GM19372 (cell line): Measurements from ENCODE around the gene LLGL2.
"Not testable (repeated sequence)": the region's sequence is repeated elsewhere in the genome, so short reads cannot be mapped to it uniquely, and the experiment has no call there.

Experiments used
- ATAC-seq: cut with Tn5 transposase; IDR thresholded peaks from one replicate; pipeline ENCODE4 v1.9.1; 2021; ENCODE audit warnings: mild to moderate bottlenecking, low read depth, moderate library complexity; ENCODE audit not compliant: unreplicated experiment

LLGL2 gene

GRCh38 chr17:75589012-75589918, 63.8 kb downstream of the LLGL2 start:
- ATAC-seq = peak; percentile 71

- no peak for ATAC-seq
Measured at GRCh38 chr17:75589919-75590303, 64.4 kb downstream of the LLGL2 start.

- no peak for ATAC-seq
Measured at GRCh38 chr17:75590314-75590761, 64.8 kb downstream of the LLGL2 start.

GRCh38 chr17:75590849-75591721, 65.6 kb downstream of the LLGL2 start:
- ATAC-seq = no peak

GRCh38 chr17:75591722-75592302, 66.3 kb downstream of the LLGL2 start:
- no peak for ATAC-seq

- no peak for ATAC-seq
Measured at GRCh38 chr17:75592348-75593020, 67.0 kb downstream of the LLGL2 start.

GRCh38 chr17:75593430-75593829, 67.9 kb downstream of the LLGL2 start:
- not testable (repeated sequence) for ATAC-seq

- ATAC-seq = no peak
Measured at GRCh38 chr17:75594499-75595283, 69.2 kb downstream of the LLGL2 start.

GRCh38 chr17:75595284-75595919, 69.9 kb downstream of the LLGL2 start:
- ATAC-seq = no peak

- ATAC-seq = no peak
Measured at GRCh38 chr17:75595920-75596313, 70.4 kb downstream of the LLGL2 start.

- no peak for ATAC-seq
Measured at GRCh38 chr17:75596320-75597087, 71.0 kb downstream of the LLGL2 start.

GRCh38 chr17:75601057-75601987, 75.8 kb downstream of the LLGL2 start:
- ATAC-seq = no peak

- no peak for ATAC-seq
Measured at GRCh38 chr17:75602644-75603043, 77.1 kb downstream of the LLGL2 start.

- ATAC-seq = no peak
Measured at GRCh38 chr17:75603123-75603522, 77.6 kb downstream of the LLGL2 start.

- no peak for ATAC-seq
Measured at GRCh38 chr17:75604034-75604695, 78.7 kb downstream of the LLGL2 start.

- no peak for ATAC-seq
Measured at GRCh38 chr17:75605790-75606189, 80.3 kb downstream of the LLGL2 start.

- ATAC-seq = no peak
Measured at GRCh38 chr17:75607086-75607485, 81.6 kb downstream of the LLGL2 start.
